HepG2 (cell line): Measurements from ENCODE around the gene TMEM151A. TPM values are rescaled to one million over a fixed set of nuclear protein-coding genes. Genes with fewer than 3 reads are reported as not detected.

Experiments
- AGO2 ChIP-seq: fragments of 200-400 bp; formaldehyde crosslinking; optimal IDR thresholded peaks from 2 replicates; pipeline ENCODE3; 2017; ENCODE audit warnings: mild to moderate bottlenecking, low read depth, low read length, moderate library complexity
- ASH2L ChIP-seq: fragments of 300-600, 200-600 bp; sonication (generic); IDR thresholded peaks from 2 replicates; pipeline ENCODE4 v1.7.0; 2017; ENCODE audit warnings: low read depth, mild to moderate bottlenecking, moderate library complexity, mixed read lengths, low read length; ENCODE audit not compliant: insufficient read length
- ERF ChIP-seq: IDR thresholded peaks from 2 replicates; pipeline ENCODE4 v1.6.1; 2018; ENCODE audit warnings: missing biosample characterization, missing genetic modification reagents
- MTA3 ChIP-seq: sonication (generic); formaldehyde crosslinking; IDR thresholded peaks from 2 replicates; pipeline ENCODE4 v1.4.0; 2020; ENCODE audit warnings: missing genetic modification reagents
- NCOR1 ChIP-seq: fragments of 200-600 bp; sonication (generic); IDR thresholded peaks from 2 replicates; pipeline ENCODE4 v1.7.0; 2017; ENCODE audit warnings: antibody characterized with exemption, low read length, borderline replicate concordance
- PHF21A ChIP-seq: sonication (generic); formaldehyde crosslinking; IDR thresholded peaks from 2 replicates; pipeline ENCODE4 v1.5.0; 2020; ENCODE audit warnings: mild to moderate bottlenecking, missing genetic modification reagents
- PHF8 ChIP-seq: sonication (generic); formaldehyde crosslinking; IDR thresholded peaks from 2 replicates; pipeline ENCODE4 v1.5.0; 2020; ENCODE audit warnings: missing genetic modification reagents
- POLR2G ChIP-seq: fragments of 200-400 bp; formaldehyde crosslinking; IDR thresholded peaks from 2 replicates; pipeline ENCODE4 v1.6.1; 2018; ENCODE audit warnings: mild to moderate bottlenecking, low read depth, low read length, moderate library complexity
- RBM39 ChIP-seq: fragments of 200-400 bp; formaldehyde crosslinking; IDR thresholded peaks from one replicate; pipeline ENCODE4 v1.6.1; 2018; ENCODE audit warnings: antibody characterized with exemption, mild to moderate bottlenecking, low read depth, low read length; ENCODE audit not compliant: poor library complexity, severe bottlenecking
- ZNF253 ChIP-seq: sonication (generic); formaldehyde crosslinking; IDR thresholded peaks from 2 replicates; pipeline ENCODE4 v1.8.0; 2022; ENCODE audit warnings: mild to moderate bottlenecking, missing genetic modification reagents, borderline replicate concordance
- polyA plus RNA-seq, 8 experiments: library from polyadenylated mRNA; depleted of rRNA in 3 of 8; stranded (reverse) in 7 of 8; unstranded in 1 of 8; fragments of >200 nt; fragmentation: Illumina TruSeq in 4 of 8; extraction: Trizol in 4 of 8; gene quantifications; 2 replicates each; pipeline versions ENCODE4 v1.2.1 to v1.2.3, GENCODE V29; 2011 to 2016; ENCODE audit warnings: low read depth in 4 of 8, missing spikeins in 1 of 8, mixed read lengths in 1 of 8; ENCODE audit not compliant: insufficient read depth in 1 of 8
- total RNA-seq, 5 experiments: library from RNA; depleted of rRNA; stranded (reverse); fragments of >200 nt; fragmentation: Illumina TruSeq; extraction: Trizol; gene quantifications; 2 replicates each; pipeline ENCODE4 v1.2.3, GENCODE V29; 2016; ENCODE audit warnings: low read depth in 1 of 5
- TF ChIP-seq, protein P1 (sequence below): sonication (generic); formaldehyde crosslinking; IDR thresholded peaks from 2 replicates; pipeline ENCODE4 v1.4.0; 2020; ENCODE audit warnings: mild to moderate bottlenecking, missing genetic modification reagents
- TF ChIP-seq, protein P2 (sequence below): IDR thresholded peaks from 2 replicates; pipeline ENCODE4 v1.6.1; 2016; ENCODE audit warnings: mild to moderate bottlenecking
- TF ChIP-seq, protein P3 (sequence below): sonication (generic); formaldehyde crosslinking; IDR thresholded peaks from 2 replicates; pipeline ENCODE4 v1.5.1; 2020; ENCODE audit warnings: mild to moderate bottlenecking, missing genetic modification reagents, moderate library complexity
- TF ChIP-seq, protein P4 (sequence below): sonication (generic); formaldehyde crosslinking; IDR thresholded peaks from 2 replicates; pipeline ENCODE4 v1.5.0; 2020; ENCODE audit warnings: mild to moderate bottlenecking, missing genetic modification reagents, moderate library complexity
- TF ChIP-seq, protein P5 (sequence below): sonication (generic); formaldehyde crosslinking; IDR thresholded peaks from 2 replicates; pipeline ENCODE4 v1.4.0; 2020; ENCODE audit warnings: missing genetic modification reagents
- TF ChIP-seq, protein P6 (sequence below): sonication (generic); formaldehyde crosslinking; IDR thresholded peaks from 2 replicates; pipeline ENCODE4 v1.5.0; 2020; ENCODE audit warnings: missing genetic modification reagents

TMEM151A gene
- total and polyA plus RNA-seq, 2 of the 13 experiments (the other 11 are each of a cell fraction or from before 2014, with no cell fraction given) = 0.18 to 0.33 TPM

DNA sequence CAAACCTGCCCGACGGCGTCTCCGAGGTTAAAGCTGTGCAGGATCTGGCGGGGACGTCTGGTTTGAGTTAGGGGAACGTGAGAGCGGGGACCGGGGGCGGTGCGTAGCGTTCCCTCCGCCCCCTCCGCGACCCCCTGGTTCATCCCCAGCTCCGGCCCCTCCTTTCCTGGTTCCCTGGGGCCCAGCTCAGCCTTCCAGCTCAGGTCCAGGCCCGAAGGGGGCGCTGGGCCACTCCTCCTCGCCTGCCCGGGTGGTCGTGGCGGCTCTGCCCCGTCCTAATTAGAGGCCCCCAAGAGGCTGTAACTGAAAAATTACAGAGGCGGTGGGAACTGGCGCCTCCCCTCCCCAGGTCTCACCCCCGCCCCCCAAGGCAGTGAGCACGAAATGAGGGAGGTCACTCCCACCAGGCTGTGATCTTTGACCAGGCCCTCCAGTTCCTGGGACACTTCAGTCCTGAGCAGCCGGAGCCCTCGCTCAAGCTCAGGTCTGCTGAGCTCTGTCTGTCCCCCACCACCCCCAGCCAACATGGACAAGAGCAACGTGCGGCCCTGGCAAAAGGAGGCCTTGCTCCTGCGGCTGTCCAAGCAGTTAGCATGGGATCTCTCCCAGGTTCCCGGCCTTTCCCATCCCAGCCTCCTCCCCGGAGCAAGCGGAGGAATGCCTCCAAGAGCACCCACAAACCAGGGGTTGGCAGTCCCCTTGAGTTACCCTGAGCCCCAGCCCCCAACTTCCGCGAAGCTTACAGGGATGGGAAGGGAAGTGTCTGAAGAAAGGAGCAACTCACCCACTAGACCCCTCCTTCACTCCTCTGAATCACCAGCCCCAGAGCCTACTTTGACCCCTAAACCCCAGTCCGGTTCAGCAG, 21.9 kb downstream of the TMEM151A start (continued):
- TF ChIP-seq MTA3 (CRISPR knock-in tag) = no peak
- 0 out of 2 replicates have a peak, but pooled peaks have one; percentile 46 for TF ChIP-seq ERF (CRISPR knock-in tag)
- peak; percentile 76 for TF ChIP-seq AGO2
- TF ChIP-seq RBM39 = no peak
- TF ChIP-seq, protein P1, sequence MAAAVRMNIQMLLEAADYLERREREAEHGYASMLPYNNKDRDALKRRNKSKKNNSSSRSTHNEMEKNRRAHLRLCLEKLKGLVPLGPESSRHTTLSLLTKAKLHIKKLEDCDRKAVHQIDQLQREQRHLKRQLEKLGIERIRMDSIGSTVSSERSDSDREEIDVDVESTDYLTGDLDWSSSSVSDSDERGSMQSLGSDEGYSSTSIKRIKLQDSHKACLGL (CRISPR knock-in tag) = peak; percentile 36; the same call in 1 of the 2 replicates
- TF ChIP-seq, protein P2, sequence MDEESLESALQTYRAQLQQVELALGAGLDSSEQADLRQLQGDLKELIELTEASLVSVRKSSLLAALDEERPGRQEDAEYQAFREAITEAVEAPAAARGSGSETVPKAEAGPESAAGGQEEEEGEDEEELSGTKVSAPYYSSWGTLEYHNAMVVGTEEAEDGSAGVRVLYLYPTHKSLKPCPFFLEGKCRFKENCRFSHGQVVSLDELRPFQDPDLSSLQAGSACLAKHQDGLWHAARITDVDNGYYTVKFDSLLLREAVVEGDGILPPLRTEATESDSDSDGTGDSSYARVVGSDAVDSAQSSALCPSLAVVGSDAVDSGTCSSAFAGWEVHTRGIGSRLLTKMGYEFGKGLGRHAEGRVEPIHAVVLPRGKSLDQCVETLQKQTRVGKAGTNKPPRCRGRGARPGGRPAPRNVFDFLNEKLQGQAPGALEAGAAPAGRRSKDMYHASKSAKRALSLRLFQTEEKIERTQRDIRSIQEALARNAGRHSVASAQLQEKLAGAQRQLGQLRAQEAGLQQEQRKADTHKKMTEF (CRISPR knock-in tag) = peak; percentile 61
- TF ChIP-seq, protein P3, sequence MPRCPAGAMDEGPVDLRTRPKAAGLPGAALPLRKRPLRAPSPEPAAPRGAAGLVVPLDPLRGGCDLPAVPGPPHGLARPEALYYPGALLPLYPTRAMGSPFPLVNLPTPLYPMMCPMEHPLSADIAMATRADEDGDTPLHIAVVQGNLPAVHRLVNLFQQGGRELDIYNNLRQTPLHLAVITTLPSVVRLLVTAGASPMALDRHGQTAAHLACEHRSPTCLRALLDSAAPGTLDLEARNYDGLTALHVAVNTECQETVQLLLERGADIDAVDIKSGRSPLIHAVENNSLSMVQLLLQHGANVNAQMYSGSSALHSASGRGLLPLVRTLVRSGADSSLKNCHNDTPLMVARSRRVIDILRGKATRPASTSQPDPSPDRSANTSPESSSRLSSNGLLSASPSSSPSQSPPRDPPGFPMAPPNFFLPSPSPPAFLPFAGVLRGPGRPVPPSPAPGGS (CRISPR knock-in tag) = 0 out of 2 replicates have a peak, but pooled peaks have one; percentile 7
- TF ChIP-seq, protein P4, sequence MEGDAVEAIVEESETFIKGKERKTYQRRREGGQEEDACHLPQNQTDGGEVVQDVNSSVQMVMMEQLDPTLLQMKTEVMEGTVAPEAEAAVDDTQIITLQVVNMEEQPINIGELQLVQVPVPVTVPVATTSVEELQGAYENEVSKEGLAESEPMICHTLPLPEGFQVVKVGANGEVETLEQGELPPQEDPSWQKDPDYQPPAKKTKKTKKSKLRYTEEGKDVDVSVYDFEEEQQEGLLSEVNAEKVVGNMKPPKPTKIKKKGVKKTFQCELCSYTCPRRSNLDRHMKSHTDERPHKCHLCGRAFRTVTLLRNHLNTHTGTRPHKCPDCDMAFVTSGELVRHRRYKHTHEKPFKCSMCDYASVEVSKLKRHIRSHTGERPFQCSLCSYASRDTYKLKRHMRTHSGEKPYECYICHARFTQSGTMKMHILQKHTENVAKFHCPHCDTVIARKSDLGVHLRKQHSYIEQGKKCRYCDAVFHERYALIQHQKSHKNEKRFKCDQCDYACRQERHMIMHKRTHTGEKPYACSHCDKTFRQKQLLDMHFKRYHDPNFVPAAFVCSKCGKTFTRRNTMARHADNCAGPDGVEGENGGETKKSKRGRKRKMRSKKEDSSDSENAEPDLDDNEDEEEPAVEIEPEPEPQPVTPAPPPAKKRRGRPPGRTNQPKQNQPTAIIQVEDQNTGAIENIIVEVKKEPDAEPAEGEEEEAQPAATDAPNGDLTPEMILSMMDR (CRISPR knock-in tag) = peak; percentile 68
- peak; percentile 73 for TF ChIP-seq POLR2G
- TF ChIP-seq NCOR1 = peak; percentile 22; the same call in 1 of the 2 replicates
- peak; percentile 43; the same call in 1 of the 2 replicates for TF ChIP-seq ZNF253 (CRISPR knock-in tag)
- TF ChIP-seq, protein P5, sequence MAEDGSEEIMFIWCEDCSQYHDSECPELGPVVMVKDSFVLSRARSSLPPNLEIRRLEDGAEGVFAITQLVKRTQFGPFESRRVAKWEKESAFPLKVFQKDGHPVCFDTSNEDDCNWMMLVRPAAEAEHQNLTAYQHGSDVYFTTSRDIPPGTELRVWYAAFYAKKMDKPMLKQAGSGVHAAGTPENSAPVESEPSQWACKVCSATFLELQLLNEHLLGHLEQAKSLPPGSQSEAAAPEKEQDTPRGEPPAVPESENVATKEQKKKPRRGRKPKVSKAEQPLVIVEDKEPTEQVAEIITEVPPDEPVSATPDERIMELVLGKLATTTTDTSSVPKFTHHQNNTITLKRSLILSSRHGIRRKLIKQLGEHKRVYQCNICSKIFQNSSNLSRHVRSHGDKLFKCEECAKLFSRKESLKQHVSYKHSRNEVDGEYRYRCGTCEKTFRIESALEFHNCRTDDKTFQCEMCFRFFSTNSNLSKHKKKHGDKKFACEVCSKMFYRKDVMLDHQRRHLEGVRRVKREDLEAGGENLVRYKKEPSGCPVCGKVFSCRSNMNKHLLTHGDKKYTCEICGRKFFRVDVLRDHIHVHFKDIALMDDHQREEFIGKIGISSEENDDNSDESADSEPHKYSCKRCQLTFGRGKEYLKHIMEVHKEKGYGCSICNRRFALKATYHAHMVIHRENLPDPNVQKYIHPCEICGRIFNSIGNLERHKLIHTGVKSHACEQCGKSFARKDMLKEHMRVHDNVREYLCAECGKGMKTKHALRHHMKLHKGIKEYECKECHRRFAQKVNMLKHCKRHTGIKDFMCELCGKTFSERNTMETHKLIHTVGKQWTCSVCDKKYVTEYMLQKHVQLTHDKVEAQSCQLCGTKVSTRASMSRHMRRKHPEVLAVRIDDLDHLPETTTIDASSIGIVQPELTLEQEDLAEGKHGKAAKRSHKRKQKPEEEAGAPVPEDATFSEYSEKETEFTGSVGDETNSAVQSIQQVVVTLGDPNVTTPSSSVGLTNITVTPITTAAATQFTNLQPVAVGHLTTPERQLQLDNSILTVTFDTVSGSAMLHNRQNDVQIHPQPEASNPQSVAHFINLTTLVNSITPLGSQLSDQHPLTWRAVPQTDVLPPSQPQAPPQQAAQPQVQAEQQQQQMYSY (CRISPR knock-in tag) = 0 out of 2 replicates have a peak, but pooled peaks have one; percentile 24
- peak; percentile 30 for TF ChIP-seq ASH2L
- TF ChIP-seq, protein P6, sequence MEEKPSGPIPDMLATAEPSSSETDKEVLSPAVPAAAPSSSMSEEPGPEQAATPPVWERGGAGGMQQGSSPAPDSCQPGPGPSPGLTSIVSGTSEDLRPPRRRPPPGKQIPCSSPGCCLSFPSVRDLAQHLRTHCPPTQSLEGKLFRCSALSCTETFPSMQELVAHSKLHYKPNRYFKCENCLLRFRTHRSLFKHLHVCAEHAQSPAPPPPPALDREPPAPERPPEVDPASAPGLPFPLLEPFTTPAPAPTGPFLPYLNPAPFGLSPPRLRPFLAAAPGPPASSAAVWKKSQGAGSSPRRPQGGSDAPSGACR (CRISPR knock-in tag) = peak; percentile 37; the same call in 1 of the 2 replicates
- TF ChIP-seq PHF21A (CRISPR knock-in tag) = peak; percentile 38
- TF ChIP-seq PHF8 = peak; percentile 74
